GM18519 (cell line): Measurements from ENCODE around the gene RBKS.
"Not testable (repeated sequence)": the region's sequence is repeated elsewhere in the genome, so short reads cannot be mapped to it uniquely, and the experiment has no call there.

Experiments
- ATAC-seq: cut with Tn5 transposase; IDR thresholded peaks from one replicate; pipeline ENCODE4 v1.9.1; 2021; ENCODE audit warnings: mild to moderate bottlenecking, moderate library complexity; ENCODE audit not compliant: unreplicated experiment, low FRiP score

RBKS gene

GRCh38 chr2:27875089-27875881 lies 14.9 kb downstream of the RBKS start:
- ATAC-seq: no peak

DNA sequence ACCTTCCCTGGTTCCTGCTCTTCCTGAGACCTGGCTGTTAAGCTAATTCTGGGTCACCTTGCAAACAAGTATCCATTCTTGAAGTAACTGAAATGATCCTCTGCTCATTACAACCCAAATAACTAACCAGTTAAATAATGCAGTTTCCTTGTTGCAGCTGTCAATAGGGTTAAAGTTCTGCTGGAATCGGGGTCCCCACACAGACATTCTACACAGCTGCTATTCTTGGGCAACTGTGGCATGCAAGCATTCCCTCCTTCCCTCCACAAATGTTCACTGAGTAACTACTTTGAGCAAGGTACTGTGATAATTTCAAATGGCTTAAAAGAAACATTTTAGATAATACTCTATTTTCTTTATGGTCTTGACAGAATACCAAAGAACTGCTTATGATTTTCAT lies 17.1 kb downstream of the RBKS start:
- ATAC-seq: no peak

- no peak for ATAC-seq
These were observed 18.4 kb downstream of the RBKS start for GRCh38 chr2:27871802-27872201.

DNA sequence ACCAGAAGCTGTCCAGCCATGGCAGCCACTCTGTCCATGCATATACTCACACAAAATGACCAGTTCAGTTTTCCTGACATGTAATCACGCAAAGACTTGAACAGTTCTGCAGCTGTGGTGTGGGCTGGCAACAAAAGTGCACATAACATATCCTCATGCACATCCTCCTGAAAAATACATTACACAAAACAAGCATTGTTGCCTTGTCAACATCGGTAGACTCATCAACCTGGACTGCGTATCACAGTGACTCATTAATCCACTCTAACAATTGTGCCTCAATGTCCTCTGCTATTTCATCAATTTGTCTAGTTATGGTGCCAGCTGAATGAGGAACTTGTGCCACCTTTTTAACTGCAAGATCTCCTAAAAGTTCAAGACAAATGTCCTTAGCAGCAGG lies 19.5 kb downstream of the RBKS start:
- no peak for ATAC-seq

GRCh38 chr2:27869763-27870162 lies 20.4 kb downstream of the RBKS start:
- ATAC-seq: no peak

DNA sequence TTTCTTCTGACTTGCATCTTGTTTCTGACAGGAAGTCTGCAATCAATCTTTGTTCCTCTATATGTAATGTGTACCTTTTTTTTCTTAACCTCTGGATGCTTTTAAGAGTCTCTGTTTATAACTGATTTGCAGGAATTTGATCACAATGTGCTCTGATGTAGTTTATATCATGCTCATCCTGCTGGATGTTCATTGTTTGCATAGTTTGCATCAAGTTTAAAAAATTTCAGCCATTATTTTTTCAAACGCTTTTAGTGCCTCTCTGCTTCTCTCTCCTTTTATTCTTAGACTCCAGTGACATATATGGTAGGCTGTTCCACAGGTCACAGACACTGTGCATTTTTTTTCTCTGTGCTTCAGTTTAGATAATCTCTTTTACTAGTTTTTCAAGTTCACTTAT lies 23.9 kb downstream of the RBKS start:
- ATAC-seq: no peak

DNA sequence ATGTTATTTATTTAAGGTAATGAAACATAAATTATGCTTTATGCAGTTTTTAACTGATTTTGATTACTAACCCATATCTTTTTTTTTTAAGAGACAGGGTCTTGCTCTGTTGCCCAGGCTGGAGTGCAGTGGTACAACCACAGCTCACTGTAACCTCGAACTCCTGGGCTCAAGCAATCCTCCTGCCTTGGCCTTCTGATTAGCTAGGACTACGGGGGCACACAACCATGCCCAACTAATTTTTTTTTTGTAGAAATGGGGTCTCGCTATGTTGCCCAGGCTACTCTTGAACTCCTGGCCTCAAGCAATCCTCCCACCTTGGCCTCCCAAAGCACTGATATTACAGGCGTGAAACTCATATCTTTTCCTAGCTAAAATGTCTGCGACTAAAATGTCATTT lies 26.2 kb downstream of the RBKS start:
- ATAC-seq: not testable (repeated sequence)

- no peak for ATAC-seq
These were observed 27.0 kb downstream of the RBKS start for GRCh38 chr2:27863146-27863545.

DNA sequence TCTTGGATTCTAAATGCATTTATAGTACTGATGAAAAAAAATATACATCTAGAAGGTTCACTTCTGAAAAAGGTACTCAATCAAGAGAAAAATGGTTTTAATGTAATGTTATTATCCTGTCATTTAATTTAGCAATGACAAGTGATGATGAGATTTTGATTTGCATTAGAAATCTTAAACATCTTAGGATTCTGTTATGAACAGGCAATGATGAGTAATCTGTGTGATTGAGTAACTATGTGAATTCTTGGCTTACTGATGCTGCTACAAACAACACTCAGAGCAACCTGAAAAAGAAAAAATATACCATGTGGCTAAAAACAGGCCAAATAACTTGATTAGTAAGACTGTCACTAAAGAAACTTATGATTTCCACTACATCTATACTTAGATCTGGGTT lies 30.1 kb downstream of the RBKS start:
- ATAC-seq: no peak

DNA sequence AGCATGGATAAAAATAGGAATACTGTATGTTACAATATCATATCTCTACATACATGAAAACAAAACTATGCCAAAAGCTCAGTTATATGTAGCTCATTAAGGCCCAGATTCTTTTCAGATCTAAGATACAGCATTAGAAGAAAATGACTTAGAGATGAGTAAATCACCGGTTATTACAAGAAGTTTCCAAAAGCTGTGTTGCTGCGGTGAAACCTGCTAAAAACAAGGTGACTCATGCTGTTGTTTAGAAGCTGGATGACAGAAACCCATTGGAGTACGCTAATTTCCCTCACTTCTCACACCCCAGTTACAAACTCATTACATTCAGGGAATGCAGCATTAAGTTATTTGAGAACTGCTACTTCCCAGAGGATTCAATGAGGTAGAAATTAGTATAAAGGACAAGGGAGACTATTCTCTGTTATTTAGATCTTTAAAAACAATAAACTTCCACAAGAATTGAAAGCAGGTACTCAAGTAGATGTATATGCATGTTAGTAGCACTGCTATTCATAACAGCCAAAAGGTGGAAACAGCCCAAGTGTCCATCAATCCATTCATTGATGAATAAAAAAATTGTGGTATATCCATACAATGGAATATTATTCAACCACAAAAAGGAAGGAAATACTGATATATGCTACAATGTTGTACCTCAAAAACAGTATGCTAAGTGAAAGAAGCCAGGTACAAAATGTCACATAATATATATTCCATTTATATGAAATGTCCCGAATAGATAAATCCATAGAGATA lies 32.6 kb downstream of the RBKS start:
- ATAC-seq: no peak

DNA sequence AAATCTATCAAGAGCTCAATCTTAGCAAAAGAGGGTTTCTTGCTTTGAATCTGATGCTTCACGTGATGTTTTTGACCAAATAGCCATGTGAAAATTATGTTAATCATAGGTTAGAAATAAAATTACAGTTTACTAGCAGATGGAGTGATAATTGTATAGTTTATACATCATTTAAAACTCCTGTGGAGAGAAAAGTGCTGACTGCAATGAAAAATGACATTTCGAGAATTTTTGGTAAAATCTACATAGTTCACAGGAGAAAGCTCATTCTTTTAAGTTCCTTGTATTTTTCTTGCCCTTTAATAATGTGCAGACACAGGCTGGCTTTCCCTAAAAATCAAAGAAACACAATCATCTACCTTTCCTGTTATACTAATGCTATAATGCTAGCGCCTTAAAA lies 33.2 kb downstream of the RBKS start:
- ATAC-seq: no peak

GRCh38 chr2:27856386-27856785 lies 33.8 kb downstream of the RBKS start:
- ATAC-seq: no peak

DNA sequence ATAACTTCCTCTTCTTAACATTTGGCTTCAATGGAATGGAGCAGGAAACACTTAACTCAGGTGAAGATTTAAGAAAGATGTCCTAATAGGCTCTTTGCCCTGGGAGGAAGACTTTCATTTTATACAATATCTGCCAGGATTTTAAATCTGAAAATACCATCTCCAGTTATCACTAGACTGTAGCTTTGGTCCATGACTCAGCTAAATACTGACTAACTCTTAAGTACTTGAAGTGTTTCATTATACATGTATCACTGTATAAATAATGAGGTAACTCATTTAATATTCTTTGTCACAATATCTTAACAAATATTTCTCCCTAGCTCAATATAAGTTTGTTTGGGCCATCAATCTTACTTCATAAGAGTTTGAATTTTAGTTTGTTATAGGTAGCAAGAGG lies 34.7 kb downstream of the RBKS start:
- no peak for ATAC-seq

- no peak for ATAC-seq
These were observed 35.8 kb downstream of the RBKS start for GRCh38 chr2:27854229-27854862.

DNA sequence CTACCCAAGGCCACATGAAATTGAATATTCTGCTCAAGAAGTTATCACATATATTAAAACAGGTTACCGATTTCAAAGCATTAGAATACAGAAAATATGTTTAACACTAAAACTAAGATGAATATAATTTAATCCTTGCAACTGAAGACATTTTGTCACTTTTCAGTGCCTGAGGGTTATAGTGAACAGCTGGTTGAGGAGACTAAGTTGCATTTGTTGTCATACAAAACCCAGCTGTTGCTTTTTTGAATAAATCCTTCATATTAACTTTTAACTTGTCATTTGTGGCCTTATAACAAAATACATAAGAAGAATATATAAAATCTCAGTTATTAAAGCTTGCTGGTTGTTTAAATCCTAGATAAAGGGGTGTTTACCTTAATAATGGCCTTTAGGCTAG lies 37.5 kb downstream of the RBKS start:
- no peak for ATAC-seq

- no peak for ATAC-seq
These were observed 40.5 kb downstream of the RBKS start for GRCh38 chr2:27849558-27850205.

- ATAC-seq: no peak
These were observed 42.9 kb downstream of the RBKS start for GRCh38 chr2:27847333-27847732.

DNA sequence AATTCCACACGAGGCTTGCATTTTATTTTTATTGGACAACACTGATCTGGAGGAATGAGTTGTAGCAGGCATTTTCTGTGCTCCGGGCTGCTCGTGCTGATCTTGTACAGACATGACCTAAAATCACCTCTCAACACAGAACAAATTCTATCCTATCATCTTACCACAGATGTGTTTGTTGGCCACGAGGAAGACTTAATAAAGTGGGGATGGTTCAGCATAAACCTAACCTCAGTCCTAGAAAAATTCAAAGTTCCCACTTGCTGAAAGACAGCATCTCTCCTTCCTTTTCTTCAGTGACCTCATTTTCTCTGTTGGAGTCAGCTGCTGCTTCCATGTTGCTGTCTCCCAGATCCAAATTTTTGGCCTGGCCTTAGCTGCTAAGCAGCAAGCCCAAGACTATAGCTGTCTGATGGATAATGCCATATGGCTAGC lies 45.3 kb downstream of the RBKS start:
- no peak for ATAC-seq

GRCh38 chr2:27843992-27844391 lies 46.2 kb downstream of the RBKS start:
- no peak for ATAC-seq

GRCh38 chr2:27842894-27843293 lies 47.3 kb downstream of the RBKS start:
- no peak for ATAC-seq

- no peak for ATAC-seq
These were observed 51.1 kb downstream of the RBKS start for GRCh38 chr2:27839022-27839618.
